Measurements from ENCODE around the gene AGAP1. TPM values are rescaled to one million over a fixed set of nuclear protein-coding genes. Genes with fewer than 3 reads are reported as not detected.

Gene AGAP1
- total and polyA plus RNA-seq, 4 donors: 2.0 to 8.5 (median 5.4) TPM

DNA sequence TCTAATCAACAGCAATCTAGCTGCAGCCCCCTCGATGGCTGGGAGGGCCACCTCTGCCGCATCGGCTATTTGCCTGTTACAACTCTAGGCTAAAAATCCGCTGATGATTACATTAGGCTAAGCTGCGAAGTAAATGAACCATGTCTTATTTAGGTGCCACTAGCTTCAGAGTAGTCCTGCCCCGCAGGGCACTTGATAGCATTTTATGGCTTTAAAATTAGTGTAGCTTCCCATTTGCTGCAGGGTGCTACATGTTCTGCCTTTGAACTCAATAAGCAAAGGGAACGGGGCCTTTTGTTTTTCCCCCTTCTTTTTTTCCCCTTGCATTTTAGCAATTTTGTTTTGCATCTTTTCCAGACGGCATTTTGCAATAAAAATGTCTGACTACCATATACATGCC, 404.1 kb downstream of the AGAP1 start:
- no peak overlapping the region for H3K4me3 ChIP-seq (ENCODE audit: low read depth in 1 of 3, low read length in 3 of 3)
- H3K9me3 ChIP-seq (ENCODE audit: control insufficient read depth in 4 of 4, low read length in 3 of 4): peaks cover 0 to 6% (median 0%) of the 10 kb centered on the region in 4 donors
- TF ChIP-seq JUND (IDR thresholded peaks at IDR 0.05) (no peak), GABPA (IDR thresholded peaks at IDR 0.05 in 1 of 2, conservative IDR thresholded peaks at IDR 0.05 in 1 of 2) (no peak), HNF4G (IDR thresholded peaks at IDR 0.05) (no peak), FOXA2 (IDR thresholded peaks at IDR 0.05) (no peak), RXRA (IDR thresholded peaks at IDR 0.05) (no peak), HNF4A (conservative IDR thresholded peaks at IDR 0.05) (no peak), FOXA1 (IDR thresholded peaks at IDR 0.05) (no peak), SP1 (IDR thresholded peaks at IDR 0.05) (no peak), TAF1 (conservative IDR thresholded peaks at IDR 0.05) (no peak), RAD21 (IDR thresholded peaks at IDR 0.05) (no peak), YY1 (IDR thresholded peaks at IDR 0.05) (no peak), NR2F2 (IDR thresholded peaks at IDR 0.05) (no peak)
- TF ChIP-seq, protein P1, sequence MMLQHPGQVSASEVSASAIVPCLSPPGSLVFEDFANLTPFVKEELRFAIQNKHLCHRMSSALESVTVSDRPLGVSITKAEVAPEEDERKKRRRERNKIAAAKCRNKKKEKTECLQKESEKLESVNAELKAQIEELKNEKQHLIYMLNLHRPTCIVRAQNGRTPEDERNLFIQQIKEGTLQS (IDR thresholded peaks at IDR 0.05): no peak
- TF ChIP-seq, protein P2, sequence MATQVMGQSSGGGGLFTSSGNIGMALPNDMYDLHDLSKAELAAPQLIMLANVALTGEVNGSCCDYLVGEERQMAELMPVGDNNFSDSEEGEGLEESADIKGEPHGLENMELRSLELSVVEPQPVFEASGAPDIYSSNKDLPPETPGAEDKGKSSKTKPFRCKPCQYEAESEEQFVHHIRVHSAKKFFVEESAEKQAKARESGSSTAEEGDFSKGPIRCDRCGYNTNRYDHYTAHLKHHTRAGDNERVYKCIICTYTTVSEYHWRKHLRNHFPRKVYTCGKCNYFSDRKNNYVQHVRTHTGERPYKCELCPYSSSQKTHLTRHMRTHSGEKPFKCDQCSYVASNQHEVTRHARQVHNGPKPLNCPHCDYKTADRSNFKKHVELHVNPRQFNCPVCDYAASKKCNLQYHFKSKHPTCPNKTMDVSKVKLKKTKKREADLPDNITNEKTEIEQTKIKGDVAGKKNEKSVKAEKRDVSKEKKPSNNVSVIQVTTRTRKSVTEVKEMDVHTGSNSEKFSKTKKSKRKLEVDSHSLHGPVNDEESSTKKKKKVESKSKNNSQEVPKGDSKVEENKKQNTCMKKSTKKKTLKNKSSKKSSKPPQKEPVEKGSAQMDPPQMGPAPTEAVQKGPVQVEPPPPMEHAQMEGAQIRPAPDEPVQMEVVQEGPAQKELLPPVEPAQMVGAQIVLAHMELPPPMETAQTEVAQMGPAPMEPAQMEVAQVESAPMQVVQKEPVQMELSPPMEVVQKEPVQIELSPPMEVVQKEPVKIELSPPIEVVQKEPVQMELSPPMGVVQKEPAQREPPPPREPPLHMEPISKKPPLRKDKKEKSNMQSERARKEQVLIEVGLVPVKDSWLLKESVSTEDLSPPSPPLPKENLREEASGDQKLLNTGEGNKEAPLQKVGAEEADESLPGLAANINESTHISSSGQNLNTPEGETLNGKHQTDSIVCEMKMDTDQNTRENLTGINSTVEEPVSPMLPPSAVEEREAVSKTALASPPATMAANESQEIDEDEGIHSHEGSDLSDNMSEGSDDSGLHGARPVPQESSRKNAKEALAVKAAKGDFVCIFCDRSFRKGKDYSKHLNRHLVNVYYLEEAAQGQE (IDR thresholded peaks at IDR 0.05): no peak
- TF ChIP-seq, protein P3, sequence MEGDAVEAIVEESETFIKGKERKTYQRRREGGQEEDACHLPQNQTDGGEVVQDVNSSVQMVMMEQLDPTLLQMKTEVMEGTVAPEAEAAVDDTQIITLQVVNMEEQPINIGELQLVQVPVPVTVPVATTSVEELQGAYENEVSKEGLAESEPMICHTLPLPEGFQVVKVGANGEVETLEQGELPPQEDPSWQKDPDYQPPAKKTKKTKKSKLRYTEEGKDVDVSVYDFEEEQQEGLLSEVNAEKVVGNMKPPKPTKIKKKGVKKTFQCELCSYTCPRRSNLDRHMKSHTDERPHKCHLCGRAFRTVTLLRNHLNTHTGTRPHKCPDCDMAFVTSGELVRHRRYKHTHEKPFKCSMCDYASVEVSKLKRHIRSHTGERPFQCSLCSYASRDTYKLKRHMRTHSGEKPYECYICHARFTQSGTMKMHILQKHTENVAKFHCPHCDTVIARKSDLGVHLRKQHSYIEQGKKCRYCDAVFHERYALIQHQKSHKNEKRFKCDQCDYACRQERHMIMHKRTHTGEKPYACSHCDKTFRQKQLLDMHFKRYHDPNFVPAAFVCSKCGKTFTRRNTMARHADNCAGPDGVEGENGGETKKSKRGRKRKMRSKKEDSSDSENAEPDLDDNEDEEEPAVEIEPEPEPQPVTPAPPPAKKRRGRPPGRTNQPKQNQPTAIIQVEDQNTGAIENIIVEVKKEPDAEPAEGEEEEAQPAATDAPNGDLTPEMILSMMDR (IDR thresholded peaks at IDR 0.05; ENCODE audit: low read depth, low read length, missing input control): no peak
- TF ChIP-seq, protein P4, sequence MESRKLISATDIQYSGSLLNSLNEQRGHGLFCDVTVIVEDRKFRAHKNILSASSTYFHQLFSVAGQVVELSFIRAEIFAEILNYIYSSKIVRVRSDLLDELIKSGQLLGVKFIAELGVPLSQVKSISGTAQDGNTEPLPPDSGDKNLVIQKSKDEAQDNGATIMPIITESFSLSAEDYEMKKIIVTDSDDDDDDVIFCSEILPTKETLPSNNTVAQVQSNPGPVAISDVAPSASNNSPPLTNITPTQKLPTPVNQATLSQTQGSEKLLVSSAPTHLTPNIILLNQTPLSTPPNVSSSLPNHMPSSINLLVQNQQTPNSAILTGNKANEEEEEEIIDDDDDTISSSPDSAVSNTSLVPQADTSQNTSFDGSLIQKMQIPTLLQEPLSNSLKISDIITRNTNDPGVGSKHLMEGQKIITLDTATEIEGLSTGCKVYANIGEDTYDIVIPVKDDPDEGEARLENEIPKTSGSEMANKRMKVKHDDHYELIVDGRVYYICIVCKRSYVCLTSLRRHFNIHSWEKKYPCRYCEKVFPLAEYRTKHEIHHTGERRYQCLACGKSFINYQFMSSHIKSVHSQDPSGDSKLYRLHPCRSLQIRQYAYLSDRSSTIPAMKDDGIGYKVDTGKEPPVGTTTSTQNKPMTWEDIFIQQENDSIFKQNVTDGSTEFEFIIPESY (IDR thresholded peaks at IDR 0.05): no peak
- TF ChIP-seq, protein P5, sequence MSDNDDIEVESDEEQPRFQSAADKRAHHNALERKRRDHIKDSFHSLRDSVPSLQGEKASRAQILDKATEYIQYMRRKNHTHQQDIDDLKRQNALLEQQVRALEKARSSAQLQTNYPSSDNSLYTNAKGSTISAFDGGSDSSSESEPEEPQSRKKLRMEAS (IDR thresholded peaks at IDR 0.05): no peak
- no peak overlapping the region for H3K27ac ChIP-seq (ENCODE audit: low read depth in 1 of 2, low read length in 2 of 2)
- H3K9ac ChIP-seq (ENCODE audit: low read depth in 1 of 2, low read length in 2 of 2): no peak overlapping the region
- no peaks in the 10 kb centered on the region for H3K27me3 ChIP-seq (ENCODE audit: control insufficient read depth in 4 of 4, insufficient read depth in 4 of 4, low read length in 3 of 4)
- WGBS: 88% methylated on average over 8 of the region's 8 CpGs
- no peak for DNase-seq (ENCODE audit: low spot score)
- H3K4me1 ChIP-seq (ENCODE audit: control insufficient read depth in 4 of 4, insufficient read depth in 4 of 4, low read length in 3 of 4): no peaks in the 10 kb centered on the region
- H3K36me3 ChIP-seq (ENCODE audit: control insufficient read depth in 4 of 4, insufficient read depth in 3 of 4, low read depth in 1 of 4, low read length in 3 of 4): peaks cover 0 to 7% (median 0%) of the 10 kb centered on the region in 4 donors

Measured in liver (tissue), 9 donors.